Skin epidermis (tissue), 12 donors: ENCODE measurements around the gene AMER1.
A peak's percentile ranks its signal among the peaks of the same experiment; 100 is the strongest.
"Not testable (repeated sequence)": the region's sequence is repeated elsewhere in the genome, so short reads cannot be mapped to it uniquely, and the experiment has no call there.

Experiments
- H3K27ac ChIP-seq, 21 experiments: fragments of 200-600 bp; sonication (generic) in 11 of 21; one replicate each; pipeline ENCODE4 v1.5.0; 2020; ENCODE audit warnings: mild to moderate bottlenecking in 3 of 21, inconsistent platforms in 2 of 21, moderate library complexity in 2 of 21
- H3K4me3 ChIP-seq, 7 experiments: fragments of 200-600 bp; sonication (generic) in 2 of 7; one replicate each; pipeline ENCODE4 v1.5.0; 2020; ENCODE audit warnings: inconsistent platforms in 2 of 7, mild to moderate bottlenecking in 2 of 7, moderate library complexity in 1 of 7

Gene AMER1

DNA sequence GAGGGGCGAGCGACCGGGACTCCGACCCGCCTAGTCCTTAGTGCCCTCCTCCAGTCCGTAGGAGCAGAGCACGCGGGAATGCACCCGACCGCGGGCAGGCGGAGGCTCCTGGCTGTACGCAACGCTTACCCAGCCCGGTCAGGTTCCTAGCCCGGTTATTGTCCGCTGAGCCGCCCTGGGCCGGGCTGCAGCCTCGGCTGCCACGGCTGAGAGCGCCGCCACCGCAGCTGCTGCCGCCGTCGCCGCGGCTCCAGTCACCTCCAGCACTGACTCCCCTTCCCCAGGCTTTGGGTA is at the start of gene AMER1:
Gene AMER1 (minus strand): TSS at position 268 of the 294 bp plus-strand sequence. CDS start 12,422 bp downstream, outside the sequence.
- peak within 1 kb of the TSS; percentile 50 to 67 (median 60) for H3K4me3 ChIP-seq
- peak within 1 kb of the TSS; percentile 31 to 92 (median 84) for H3K27ac ChIP-seq

DNA sequence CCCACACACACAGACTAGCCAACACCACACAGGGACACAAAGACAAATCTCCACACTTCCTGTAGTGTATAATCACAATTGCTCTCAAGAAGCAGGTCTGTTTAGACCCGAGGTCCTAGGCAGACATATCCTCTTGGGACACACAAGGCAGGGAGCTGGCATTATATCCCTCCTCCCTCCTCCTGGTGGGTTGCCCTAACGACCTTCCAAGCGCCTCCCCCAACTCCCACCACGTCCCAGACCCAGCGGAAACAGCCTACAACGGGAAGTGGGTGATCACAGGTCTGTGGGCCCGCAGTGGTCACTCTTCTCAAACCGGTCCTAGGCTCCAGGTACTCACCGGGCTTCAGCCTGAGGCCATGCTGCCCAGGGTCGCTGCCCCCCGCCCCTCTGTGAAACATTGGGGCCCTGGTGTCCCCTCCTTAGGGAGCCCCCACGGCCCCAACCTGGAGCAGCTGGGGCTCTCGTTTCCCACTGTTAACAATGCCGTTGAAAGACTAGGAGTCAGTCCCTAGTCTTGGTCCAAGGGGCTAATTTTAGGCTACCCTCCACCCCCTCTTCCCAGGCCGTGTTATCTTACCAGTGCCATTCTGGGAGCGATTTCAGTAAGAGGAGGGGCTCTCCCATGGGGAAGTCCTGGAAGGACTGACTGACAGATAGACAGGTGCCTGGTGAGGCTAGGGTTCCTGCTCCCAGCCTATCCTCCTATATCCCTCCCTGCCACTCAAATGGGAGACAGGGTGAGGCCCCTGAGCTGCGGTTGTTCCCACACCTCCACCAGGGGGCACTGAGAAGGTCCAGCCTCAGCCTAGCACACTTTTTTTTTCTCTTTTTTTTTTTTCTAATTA is 24.8 kb upstream of the AMER1 start, which contains the start of gene ASB12:
Gene ASB12 (minus strand): TSS at position 485 of the 848 bp plus-strand sequence. CDS start 4,957 bp downstream, outside the sequence.
- Histone ChIP-seq H3K4me3 (no peak within 1 kb of the TSS), H3K27ac (no peak within 1 kb of the TSS)

DNA sequence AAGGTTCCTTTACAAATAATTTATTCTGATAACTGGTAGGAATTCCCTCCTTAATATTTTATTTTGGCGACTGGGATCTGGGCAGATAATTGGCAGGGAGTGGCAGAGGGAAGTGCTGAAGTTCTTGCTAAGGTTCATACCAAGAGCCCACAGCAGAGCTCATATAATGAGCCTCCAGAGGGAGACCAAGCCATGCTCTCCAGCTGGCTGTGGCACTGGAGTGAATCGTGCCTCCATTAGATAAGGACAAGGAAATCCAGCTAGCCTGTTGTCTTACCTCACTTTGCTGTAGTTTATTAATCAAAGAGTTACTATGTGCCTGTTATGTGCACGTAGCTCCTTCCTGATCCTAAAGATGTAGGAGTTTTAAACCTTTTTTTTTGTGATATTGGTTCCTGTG is 23.6 kb upstream of the AMER1 start:
- Histone ChIP-seq H3K27ac (no peak overlapping the region), H3K4me3 (no peak overlapping the region)

DNA sequence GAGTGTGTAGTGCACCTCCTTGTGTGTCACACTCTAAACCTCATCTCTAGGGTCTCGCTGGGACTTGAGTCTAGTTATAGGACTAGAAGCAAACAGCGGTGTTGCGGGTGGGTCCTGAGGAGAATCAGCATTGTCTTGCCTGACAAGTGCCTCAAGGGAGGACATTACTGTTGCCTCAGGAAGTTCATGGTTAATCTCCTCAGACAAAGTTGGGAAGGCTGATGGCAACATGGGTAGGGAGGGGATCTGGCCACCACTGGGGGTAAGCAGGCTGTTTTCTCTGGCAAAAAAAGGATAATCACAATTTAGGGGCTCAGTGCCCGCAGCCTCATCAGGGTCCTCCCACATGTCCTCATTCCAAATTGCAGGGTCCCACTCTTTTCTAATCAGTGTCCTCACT is 12.5 kb upstream of the AMER1 start:
- H3K4me3 ChIP-seq, result no peak overlapping the region
- no peak overlapping the region for H3K27ac ChIP-seq

DNA sequence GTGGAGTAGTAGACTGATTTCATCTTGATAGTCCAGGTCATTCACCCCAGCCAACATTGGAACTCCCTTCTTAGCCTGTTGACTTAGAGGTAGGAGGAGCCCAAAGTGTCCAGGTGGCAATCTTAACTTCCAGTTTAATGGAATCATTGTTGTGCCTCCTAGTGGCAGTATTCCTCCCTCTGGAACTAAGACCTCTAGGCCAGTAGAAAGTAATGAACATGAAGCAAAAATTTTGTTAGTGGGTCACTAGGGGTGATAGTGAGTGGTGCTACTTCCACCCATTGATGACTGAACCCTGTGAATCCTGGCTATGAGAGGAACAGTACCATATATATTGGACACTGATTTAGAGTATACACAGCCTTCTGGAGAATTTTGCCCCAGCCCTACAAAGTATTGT is 8.5 kb upstream of the AMER1 start:
- not testable (repeated sequence) for H3K27ac ChIP-seq, H3K4me3 ChIP-seq

DNA sequence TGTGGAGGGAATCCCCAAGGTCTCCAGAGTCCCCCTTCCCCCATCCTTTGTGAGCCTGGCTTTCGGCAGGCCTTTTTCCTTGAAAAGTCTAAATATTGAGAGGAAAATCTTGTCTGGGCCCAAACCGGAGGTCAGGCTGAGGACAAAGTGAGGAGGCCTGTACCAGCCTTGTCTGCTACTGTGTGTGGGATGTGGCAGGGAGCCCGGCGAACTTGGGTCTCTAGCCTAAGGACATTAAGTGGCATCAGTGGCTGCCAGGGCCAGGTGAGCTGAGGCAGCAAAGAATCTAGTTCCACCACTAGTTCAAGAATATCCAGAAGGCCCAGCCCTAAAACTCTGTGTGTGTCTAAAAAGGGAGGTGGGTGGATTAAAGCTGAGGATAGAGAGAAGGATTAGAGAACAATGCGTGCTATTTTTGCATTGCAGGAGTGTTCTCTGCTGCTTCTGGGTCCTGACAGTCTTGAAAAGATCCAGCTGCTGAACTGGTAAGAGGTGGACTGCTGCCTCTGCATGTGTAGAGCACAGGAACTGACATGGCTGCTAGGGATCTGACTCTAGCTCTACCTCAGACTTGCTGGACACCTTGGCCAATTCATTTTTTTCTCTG is 1.2 kb upstream of the AMER1 start:
- H3K27ac ChIP-seq, result peak overlapping the region in 20 of 21 experiments; percentile 48 to 92 (median 84)

DNA sequence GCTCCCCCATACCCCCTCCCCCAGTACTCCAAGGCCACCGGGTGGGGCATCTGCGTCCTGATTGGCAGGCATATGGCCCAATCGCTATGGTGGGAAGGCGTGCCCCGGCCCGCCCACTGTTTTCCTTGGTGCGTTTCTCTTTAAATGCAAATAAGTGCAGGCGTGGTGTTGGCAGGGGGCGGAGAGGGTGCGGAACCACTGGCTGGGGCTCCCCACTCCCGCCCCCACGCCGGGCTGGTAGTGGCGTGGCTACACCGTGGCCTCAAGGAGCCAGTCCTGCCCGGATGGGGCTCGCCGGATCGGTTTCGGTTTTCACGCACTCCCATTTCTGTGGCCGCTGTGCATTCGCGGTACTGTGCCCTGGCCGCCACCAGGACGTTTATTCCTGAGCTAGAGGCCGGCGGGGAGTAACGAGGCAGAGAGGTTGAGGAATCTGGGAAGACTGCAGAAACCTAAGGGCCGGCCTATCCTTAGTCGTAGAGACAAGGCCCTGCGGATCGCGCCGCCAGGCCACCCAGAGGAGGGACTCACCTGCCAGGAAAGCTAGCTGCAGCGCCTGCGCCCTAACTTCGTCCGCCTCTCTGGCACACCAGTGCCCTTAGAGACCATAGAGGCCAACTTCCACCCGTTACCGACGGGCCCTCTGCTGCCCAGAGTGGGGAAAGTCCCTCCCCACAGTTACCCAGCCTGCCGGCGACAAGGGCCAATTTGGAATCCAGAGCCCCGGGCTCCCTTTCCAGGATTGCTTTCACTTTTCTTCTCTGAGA is 410 bp upstream of the AMER1 start:
- H3K4me3 ChIP-seq, result peak overlapping the region; percentile 50 to 67 (median 60)
- peak overlapping the region; percentile 31 to 92 (median 84) for H3K27ac ChIP-seq

More for the DNA sequence above, 1.2 kb upstream of the AMER1 start:
- peak overlapping the region in 6 of 7 experiments; percentile 51 to 67 (median 60) for H3K4me3 ChIP-seq

DNA sequence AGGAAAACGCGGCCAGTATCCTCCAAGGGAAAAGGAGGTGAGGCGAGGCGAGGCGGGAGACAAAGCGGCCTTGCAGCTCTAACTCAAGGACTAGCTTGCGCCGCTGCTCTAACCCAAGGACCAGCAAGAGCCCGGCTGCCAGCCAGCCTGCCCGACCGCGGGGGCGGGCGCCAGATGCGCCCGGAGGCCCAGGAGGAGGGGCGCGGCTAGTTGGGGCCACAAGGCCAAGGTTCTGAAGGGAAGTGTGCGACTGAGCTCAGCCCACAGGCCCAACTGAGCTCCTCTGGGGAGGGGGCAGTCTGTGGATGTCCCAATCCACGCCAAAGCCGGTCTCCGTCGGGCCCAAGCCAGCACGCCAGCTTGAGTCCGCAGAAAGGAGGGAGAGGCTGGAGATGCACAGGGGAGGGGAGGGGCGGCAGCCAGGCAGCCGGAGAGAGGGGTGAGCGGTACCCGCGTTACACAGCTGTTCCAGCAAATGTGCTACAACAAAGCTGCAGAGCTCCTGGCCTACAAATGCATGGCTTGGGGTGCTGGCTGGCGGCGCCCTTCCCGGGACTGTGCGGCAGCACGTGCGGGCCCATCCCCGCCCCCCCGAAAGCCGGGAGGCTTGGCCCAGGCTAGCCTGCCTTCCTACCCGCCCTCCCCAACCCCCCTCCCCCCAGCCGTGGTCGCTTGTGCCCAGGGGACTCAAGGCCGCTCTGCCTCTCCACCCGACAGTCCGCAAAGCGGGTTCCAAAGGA is 637 bp downstream of the AMER1 start:
- H3K4me3 ChIP-seq, result peak overlapping the region; percentile 50 to 67 (median 60)
- H3K27ac ChIP-seq, result peak overlapping the region in 19 of 21 experiments; percentile 32 to 92 (median 84)

DNA sequence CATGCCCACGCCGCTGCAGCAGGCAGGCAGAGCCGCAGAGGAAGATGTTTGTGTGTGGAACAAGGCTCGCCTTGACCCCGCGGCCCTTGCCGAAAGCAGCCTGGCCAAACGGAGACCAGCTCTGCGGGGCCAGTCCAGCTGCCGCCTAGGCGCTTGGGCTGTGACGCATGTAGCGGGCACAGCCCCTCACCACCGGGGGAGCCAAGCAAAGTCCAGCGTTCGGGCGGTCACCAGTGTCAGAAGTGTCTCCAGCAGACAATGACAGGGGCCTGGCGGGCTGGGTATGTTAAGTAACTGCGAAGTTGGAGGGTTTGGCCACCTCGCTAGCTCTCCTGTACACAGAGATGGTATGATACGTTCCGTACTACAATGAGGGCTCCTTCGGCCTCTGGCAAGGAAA is 1.3 kb downstream of the AMER1 start:
- Histone ChIP-seq H3K27ac (peak overlapping the region in 11 of 21 experiments; percentile 75 to 91 (median 85)), H3K4me3 (peak overlapping the region; percentile 50 to 67 (median 60))

DNA sequence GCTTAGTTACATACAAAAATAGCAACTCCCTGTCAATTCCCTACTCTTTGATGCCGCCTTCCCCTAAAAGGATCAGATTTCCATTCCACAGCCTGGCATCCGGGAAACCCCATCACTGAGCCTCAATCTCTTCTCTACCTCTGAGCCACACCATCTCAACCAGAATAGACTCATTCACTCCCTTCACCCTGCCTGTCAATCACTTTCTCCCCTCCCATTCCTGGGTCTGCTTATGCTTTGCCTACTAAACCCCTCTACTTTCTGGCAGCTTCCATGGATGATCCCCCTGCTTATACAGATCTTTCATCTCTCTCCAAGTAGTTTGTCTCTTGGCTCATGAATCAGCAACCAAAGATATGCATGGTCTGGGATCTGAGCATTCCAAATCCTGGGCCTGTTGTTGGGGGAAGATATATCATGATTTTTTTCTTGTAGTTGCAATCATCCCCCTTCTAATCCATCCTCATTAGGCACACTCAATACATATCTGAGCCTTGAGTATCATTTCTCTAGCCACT is 2.6 kb downstream of the AMER1 start:
- Histone ChIP-seq H3K4me3 (no peak overlapping the region), H3K27ac (no peak overlapping the region)

DNA sequence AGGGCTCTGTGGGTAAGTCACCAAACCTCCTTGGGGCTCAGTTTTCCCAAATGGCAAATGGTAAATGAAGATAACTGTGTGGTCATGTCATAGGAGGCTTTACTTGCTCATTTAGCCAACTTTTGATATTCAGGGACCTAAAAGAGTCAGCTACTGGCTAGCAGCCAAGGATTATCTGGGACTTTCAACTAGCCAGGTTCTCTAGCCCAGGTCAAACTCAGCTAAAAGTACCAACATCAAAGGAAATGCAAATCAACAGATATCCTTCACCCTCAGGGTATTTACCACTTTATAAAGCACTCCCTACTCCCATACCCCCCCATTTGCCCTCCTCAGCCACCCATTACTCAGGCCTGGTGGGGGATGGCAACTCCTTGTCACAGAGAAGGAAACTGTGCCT is 7.5 kb downstream of the AMER1 start:
- Histone ChIP-seq H3K27ac (no peak overlapping the region), H3K4me3 (no peak overlapping the region)

DNA sequence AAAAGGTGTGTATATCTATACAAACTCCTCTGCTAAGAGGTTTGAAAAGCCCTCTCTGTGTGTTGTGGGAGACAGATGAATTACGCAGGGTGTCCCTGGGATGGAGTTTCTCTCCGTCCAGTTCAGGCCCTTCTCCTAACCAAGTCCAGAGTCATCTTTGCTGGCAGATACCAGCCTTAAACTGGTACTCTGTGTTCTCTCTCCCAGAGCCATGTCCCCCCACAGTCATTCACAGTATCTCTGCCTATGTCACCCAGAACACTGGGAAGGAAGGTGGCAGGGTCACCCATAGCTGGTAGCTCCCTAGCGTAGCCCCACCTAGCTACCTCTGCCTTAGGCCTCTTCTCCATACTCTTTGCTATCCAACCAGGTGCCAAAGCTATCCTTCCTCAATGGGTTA is 8.9 kb downstream of the AMER1 start:
- no peak overlapping the region for H3K4me3 ChIP-seq
- no peak overlapping the region for H3K27ac ChIP-seq

DNA sequence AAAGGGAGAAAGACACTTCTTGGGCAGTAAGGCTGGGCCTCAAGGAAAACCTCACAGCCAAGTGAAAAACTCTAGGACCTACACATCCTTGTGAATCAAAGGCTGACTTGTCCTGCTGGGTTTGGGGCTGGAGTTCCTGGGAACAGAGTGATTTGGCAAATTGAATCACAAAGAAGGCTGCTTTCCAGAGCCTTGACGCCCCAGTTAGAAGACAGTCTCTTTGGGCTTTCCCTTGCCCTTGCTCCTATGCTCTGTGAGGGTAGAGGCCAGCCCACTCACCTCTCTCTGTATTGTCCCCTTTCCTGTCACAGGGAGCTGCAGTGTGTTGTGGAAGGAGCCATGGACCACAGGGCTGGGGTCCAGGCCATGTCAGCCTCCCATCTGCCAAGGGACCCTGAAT is 9.6 kb downstream of the AMER1 start:
- no peak overlapping the region for H3K4me3 ChIP-seq
- no peak overlapping the region for H3K27ac ChIP-seq

DNA sequence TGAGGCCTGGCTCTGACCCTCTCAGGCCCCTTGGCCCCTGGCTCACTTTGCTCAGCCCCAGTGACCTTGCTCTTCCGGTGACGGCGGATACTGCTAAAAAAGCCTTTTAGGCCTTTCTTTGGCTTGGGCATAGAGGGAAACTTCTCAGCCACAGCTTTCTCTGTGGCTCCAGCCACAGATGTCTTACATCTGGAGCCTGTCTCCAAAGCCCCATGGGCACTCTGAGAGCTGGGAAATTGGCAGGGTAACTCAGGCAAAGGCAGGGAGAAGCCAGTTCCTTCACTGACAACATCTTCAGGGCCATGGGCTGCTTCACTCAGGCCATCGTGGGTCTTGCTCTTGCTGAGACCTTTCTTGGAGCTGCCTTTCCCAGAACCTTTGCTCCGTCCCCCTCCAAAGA is 12.8 kb downstream of the AMER1 start:
- H3K27ac ChIP-seq, result no peak overlapping the region
- no peak overlapping the region for H3K4me3 ChIP-seq

DNA sequence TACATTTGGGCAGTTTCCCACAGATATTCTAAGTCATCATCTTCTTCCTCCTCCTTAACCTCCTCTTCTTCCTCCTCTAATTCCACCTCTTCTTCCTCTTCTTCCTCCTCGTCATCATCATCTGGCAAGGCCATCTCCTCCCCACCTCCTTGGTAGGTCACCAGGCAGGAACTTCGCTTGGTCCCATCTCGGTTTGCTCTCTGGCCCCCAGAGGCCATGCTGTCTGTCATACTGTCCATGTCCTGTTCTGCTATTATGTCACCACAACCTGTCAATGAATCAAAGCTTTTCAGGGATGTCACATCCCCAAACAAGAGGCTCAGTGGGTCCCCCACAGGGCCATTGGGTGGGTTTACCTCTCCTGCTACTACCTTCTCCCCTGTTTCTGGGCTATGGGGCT is 13.5 kb downstream of the AMER1 start:
- Histone ChIP-seq H3K4me3 (no peak overlapping the region), H3K27ac (no peak overlapping the region)

DNA sequence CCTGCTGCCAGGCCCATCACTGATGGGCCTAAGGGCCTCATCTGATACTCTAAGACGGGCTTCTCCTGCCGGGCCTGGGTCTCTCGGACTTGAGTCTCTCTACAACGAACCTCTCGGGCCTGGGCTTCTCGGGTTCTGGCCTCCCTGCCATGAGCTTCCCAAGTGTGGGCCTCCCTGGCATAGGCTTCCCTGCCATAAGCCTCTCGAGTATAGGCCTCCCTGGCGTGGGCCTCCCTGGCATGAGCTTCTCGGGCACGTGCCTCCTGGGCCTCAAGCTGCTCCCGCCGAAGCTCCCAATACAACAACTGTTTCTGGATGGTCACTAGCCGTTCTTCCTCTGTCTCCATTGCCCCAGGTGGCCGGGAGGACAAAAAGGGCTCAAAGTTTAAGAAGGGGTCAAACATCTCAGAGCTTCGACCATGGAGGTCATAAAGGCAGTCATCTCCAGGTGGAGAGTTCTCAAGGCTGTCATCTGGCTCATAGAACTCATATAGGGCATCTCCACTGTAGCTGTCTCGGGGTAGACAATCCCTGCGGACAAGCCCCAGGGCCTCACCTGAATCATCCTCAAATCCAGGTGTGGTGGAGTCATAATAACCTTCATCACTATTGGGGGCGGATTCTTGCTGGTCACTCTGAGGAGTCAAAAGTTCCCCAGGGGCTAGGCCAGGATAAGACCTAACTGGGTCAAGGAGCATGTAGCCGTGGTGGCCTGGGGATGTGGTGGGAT is 14.1 kb downstream of the AMER1 start:
- Histone ChIP-seq H3K4me3 (no peak overlapping the region), H3K27ac (no peak overlapping the region)

DNA sequence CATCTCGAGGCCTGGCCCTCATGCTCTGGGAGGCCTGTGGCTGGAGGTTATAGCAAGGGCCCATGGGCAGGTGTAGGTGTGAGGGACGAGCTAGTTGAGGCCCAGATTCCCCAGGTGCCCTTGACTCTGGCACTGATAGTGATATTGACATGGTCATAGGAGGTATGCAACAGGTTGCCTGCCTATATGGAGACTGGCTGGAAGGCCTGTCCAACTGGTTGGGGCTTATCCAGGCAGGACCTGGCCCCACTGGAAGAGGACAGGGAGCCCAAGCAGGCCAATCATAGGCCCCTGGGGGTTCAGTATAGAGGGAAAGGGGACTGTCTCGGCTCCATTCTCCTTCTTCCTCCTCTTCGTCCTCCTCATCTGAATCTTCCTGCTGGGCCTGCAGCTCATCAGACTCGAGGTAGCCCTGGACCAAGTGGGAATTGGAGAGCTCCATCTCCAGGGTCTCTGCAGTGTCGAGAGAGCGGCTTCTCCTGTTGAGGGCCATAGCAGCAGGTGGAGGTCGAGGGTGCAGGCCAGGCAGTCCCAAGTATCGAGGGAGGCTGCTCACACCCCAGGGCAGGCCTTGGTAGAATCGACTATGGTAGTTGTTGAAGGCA is 15.3 kb downstream of the AMER1 start:
- Histone ChIP-seq H3K27ac (no peak overlapping the region), H3K4me3 (no peak overlapping the region)

DNA sequence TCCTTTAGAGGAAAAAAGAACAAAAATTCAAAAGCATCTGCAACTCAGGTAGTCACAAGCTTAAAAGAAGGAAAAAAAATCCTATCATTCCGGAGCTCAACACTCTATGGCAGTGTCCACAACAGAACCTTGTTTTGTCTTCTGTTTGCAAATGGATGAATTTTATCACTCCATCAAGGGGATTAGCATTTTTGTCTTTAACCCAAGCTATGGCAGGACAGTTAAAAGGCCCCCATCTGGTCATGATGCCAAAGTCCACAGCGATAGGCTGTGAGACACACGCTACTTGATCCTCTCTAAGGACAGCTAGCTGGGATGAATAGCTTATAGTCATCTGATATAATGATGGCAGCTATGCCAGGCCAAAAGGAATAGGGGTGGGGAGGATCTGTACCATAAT is 16.6 kb downstream of the AMER1 start:
- H3K27ac ChIP-seq, result no peak overlapping the region
- H3K4me3 ChIP-seq, result no peak overlapping the region

DNA sequence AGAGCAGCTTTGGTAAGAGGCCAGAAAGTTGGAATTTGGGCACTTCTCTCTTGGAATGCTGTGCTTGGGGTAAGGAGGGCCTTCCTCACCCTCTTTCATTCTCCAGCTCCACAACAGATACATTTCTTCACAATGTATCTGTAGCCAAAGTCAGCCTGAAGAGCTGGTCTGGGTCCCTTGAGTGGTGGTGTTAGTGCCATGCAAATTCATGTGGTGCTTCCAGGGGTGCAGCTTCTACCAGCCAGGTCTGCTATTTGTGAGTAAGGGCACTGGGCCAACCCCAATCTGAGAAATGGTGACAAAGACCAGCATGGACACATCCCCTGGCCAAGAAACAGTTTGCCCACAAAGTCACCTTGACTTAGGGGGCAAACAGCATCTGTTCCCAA is 17.8 kb downstream of the AMER1 start:
- H3K4me3 ChIP-seq, result no peak overlapping the region
- H3K27ac ChIP-seq, result no peak overlapping the region
